ENCODE data around the gene NPIPB2.
"Not testable (repeated sequence)": the region's sequence is repeated elsewhere in the genome, so short reads cannot be mapped to it uniquely, and the experiment has no call there.

GRCh38 chr16:11941945-11942344 lies at the start of gene NPIPB2:
- TF ChIP-seq CTCF, POLR2A (IDR thresholded peaks at IDR 0.05): not testable (repeated sequence)
